ENCODE measurements around the gene SVOP. TPM values are rescaled to one million over a fixed set of nuclear protein-coding genes. Genes with fewer than 3 reads are reported as not detected.

Gene SVOP
- total RNA-seq, 1 donor from 2014 or later = not detected

DNA sequence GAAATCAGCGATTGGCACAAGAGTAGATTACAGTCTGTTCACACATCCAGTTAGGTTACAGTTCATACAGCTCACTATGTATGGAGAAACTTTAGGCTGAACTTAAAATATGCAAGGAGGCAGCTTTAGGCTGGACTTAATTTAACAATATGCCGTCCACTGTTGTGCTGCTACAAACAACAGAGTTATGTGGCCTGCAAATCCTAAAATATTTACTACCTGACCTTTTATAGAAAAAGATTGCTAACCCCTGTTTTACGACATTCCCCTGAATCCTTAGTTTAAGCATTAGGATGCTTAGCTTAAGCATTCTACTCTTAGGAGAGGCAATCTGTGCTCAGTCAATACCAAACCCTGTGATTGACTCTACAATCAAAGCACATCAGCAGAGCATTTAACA lies 90.1 kb downstream of the SVOP start:
- no peaks in the 10 kb centered on the region for H3K79me2 ChIP-seq (ENCODE audit: insufficient read depth, low read length)

DNA sequence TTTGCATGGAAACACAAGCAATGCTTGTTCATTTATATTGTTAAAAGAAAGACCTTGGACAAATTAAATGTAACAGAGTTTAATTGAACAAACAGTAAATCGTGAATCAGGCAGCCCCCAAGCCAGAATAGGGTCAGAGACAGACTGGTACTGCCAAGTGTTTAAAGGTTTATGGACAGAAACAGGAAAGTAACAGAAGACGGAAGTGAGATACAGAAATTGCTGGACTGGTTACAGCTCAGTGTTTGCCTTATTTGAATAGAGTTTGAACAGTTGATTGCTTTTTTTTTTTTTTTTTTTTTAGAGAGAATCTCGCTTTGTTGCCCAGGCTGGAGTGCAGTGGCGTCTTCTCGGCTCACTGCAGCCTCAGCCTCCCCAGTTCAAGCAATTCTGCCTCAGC lies 90.7 kb downstream of the SVOP start:
- DNase-seq (ENCODE audit: low read depth) (no peak), FAIRE-seq (no peak)
- no peak overlapping the region for H3K9ac ChIP-seq (ENCODE audit: low read length)
- no peaks in the 10 kb centered on the region for H3K36me3 ChIP-seq (ENCODE audit: insufficient read depth, low read length)
- no peak overlapping the region for H3K4me2 ChIP-seq (ENCODE audit: low read length)
- no peaks in the 10 kb centered on the region for H3K79me2 ChIP-seq (ENCODE audit: insufficient read depth, low read length)
- TF ChIP-seq, protein P1, sequence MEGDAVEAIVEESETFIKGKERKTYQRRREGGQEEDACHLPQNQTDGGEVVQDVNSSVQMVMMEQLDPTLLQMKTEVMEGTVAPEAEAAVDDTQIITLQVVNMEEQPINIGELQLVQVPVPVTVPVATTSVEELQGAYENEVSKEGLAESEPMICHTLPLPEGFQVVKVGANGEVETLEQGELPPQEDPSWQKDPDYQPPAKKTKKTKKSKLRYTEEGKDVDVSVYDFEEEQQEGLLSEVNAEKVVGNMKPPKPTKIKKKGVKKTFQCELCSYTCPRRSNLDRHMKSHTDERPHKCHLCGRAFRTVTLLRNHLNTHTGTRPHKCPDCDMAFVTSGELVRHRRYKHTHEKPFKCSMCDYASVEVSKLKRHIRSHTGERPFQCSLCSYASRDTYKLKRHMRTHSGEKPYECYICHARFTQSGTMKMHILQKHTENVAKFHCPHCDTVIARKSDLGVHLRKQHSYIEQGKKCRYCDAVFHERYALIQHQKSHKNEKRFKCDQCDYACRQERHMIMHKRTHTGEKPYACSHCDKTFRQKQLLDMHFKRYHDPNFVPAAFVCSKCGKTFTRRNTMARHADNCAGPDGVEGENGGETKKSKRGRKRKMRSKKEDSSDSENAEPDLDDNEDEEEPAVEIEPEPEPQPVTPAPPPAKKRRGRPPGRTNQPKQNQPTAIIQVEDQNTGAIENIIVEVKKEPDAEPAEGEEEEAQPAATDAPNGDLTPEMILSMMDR (IDR thresholded peaks at IDR 0.05; ENCODE audit: insufficient read depth, low read depth, low read length) = no peak
- TF ChIP-seq EZH2 (IDR thresholded peaks at IDR 0.05; ENCODE audit: insufficient read depth, low read length) = no peak
- H3K27me3 ChIP-seq (ENCODE audit: insufficient read depth, low read length) = peaks cover 3% of the 10 kb centered on the region
- no peaks in the 10 kb centered on the region for H3K9me3 ChIP-seq (ENCODE audit: insufficient read depth, low read depth, low read length)
- no peak overlapping the region for H3K4me3 ChIP-seq (ENCODE audit: insufficient read depth, low read depth, low read length)
- no peaks in the 10 kb centered on the region for H3K4me1 ChIP-seq (ENCODE audit: insufficient read depth, low read length)
- no peaks in the 10 kb centered on the region for H4K20me1 ChIP-seq (ENCODE audit: insufficient read depth, low read length)
- Mint-ChIP-seq H3K36me3 (ENCODE audit: low read depth, unreplicated experiment) (peaks cover 1% of the 10 kb centered on the region), H3K27me3 (ENCODE audit: low read depth, unreplicated experiment) (peaks cover 7% of the 10 kb centered on the region), H3K27ac (ENCODE audit: unreplicated experiment) (no peak overlapping the region), H3K4me3 (ENCODE audit: unreplicated experiment) (no peak overlapping the region), H3K9me3 (ENCODE audit: unreplicated experiment) (peaks cover 5% of the 10 kb centered on the region), H3K4me1 (ENCODE audit: low read depth, unreplicated experiment) (no peaks in the 10 kb centered on the region)
- no peak overlapping the region for H2AFZ ChIP-seq (ENCODE audit: low read depth, low read length)
- H3K27ac ChIP-seq (ENCODE audit: low read depth, low read length) = no peak overlapping the region

More for the DNA sequence above, 90.1 kb downstream of the SVOP start:
- DNase-seq (ENCODE audit: low read depth) = no peak
- H3K9ac ChIP-seq (ENCODE audit: low read length) = no peak overlapping the region
- H2AFZ ChIP-seq (ENCODE audit: low read depth, low read length) = no peak overlapping the region
- no peaks in the 10 kb centered on the region for H3K4me1 Mint-ChIP-seq (ENCODE audit: low read depth, unreplicated experiment)
- H3K4me2 ChIP-seq (ENCODE audit: low read length) = no peak overlapping the region
- H3K27ac Mint-ChIP-seq (ENCODE audit: unreplicated experiment) = no peak overlapping the region
- no peaks in the 10 kb centered on the region for H3K9me3 ChIP-seq (ENCODE audit: insufficient read depth, low read depth, low read length)
- no peak overlapping the region for H3K27ac ChIP-seq (ENCODE audit: low read depth, low read length)
- H4K20me1 ChIP-seq (ENCODE audit: insufficient read depth, low read length) = no peaks in the 10 kb centered on the region
- H3K4me3 Mint-ChIP-seq (ENCODE audit: unreplicated experiment) = no peak overlapping the region
- TF ChIP-seq EZH2 (IDR thresholded peaks at IDR 0.05; ENCODE audit: insufficient read depth, low read length) = no peak
- TF ChIP-seq, protein P1 (IDR thresholded peaks at IDR 0.05; ENCODE audit: insufficient read depth, low read depth, low read length) = no peak
- H3K36me3 Mint-ChIP-seq (ENCODE audit: low read depth, unreplicated experiment) = no peaks in the 10 kb centered on the region
- no peaks in the 10 kb centered on the region for H3K4me1 ChIP-seq (ENCODE audit: insufficient read depth, low read length)
- peaks cover 9% of the 10 kb centered on the region for H3K27me3 Mint-ChIP-seq (ENCODE audit: low read depth, unreplicated experiment)
- H3K4me3 ChIP-seq (ENCODE audit: insufficient read depth, low read depth, low read length) = no peak overlapping the region
- H3K36me3 ChIP-seq (ENCODE audit: insufficient read depth, low read length) = no peaks in the 10 kb centered on the region
- no peaks in the 10 kb centered on the region for H3K9me3 Mint-ChIP-seq (ENCODE audit: unreplicated experiment)
- H3K27me3 ChIP-seq (ENCODE audit: insufficient read depth, low read length) = peaks cover 3% of the 10 kb centered on the region
- FAIRE-seq = no peak

- H3K27ac Mint-ChIP-seq (ENCODE audit: unreplicated experiment) = no peak overlapping the region
- H3K4me1 ChIP-seq (ENCODE audit: insufficient read depth, low read length) = no peaks in the 10 kb centered on the region
- H3K4me1 Mint-ChIP-seq (ENCODE audit: low read depth, unreplicated experiment) = no peaks in the 10 kb centered on the region
- H3K4me3 Mint-ChIP-seq (ENCODE audit: unreplicated experiment) = no peak overlapping the region
- no peaks in the 10 kb centered on the region for H3K9me3 ChIP-seq (ENCODE audit: insufficient read depth, low read depth, low read length)
- no peaks in the 10 kb centered on the region for H3K79me2 ChIP-seq (ENCODE audit: insufficient read depth, low read length)
- H3K27me3 Mint-ChIP-seq (ENCODE audit: low read depth, unreplicated experiment) = peaks cover 8% of the 10 kb centered on the region
- peaks cover 1% of the 10 kb centered on the region for H3K36me3 Mint-ChIP-seq (ENCODE audit: low read depth, unreplicated experiment)
- no peak for TF ChIP-seq EZH2 (IDR thresholded peaks at IDR 0.05; ENCODE audit: insufficient read depth, low read length)
- TF ChIP-seq, protein P1 (IDR thresholded peaks at IDR 0.05; ENCODE audit: insufficient read depth, low read depth, low read length) = no peak
- H3K9me3 Mint-ChIP-seq (ENCODE audit: unreplicated experiment) = peaks cover 7% of the 10 kb centered on the region
- no peak overlapping the region for H2AFZ ChIP-seq (ENCODE audit: low read depth, low read length)
- H3K4me2 ChIP-seq (ENCODE audit: low read length) = no peak overlapping the region
- no peaks in the 10 kb centered on the region for H4K20me1 ChIP-seq (ENCODE audit: insufficient read depth, low read length)
- FAIRE-seq = no peak
- no peak overlapping the region for H3K27ac ChIP-seq (ENCODE audit: low read depth, low read length)
- H3K36me3 ChIP-seq (ENCODE audit: insufficient read depth, low read length) = no peaks in the 10 kb centered on the region
- no peak for DNase-seq (ENCODE audit: low read depth)
- H3K27me3 ChIP-seq (ENCODE audit: insufficient read depth, low read length) = peaks cover 3% of the 10 kb centered on the region
- H3K9ac ChIP-seq (ENCODE audit: low read length) = no peak overlapping the region
- H3K4me3 ChIP-seq (ENCODE audit: insufficient read depth, low read depth, low read length) = no peak overlapping the region
These were observed 92.2 kb downstream of the SVOP start for GRCh38 chr12:108928695-108929094.

Measured in astrocyte (in vitro differentiated cells and primary cell).